Uterus (tissue), 2 donors: ENCODE data around the gene GRAMD2B.

Experiments used
- POLR2A ChIP-seq, 2 donors: fragments of 450-650 bp; IDR thresholded peaks; one replicate each; pipeline ENCODE4 v1.6.1; 2016; ENCODE audit warnings: antibody characterized with exemption in 2 of 2, mild to moderate bottlenecking in 1 of 2, moderate library complexity in 1 of 2
- TF ChIP-seq, protein P1 (sequence below), 4 experiments: fragments of 200-600 bp in 2 of 4; fragments of 450-650 bp in 2 of 4; sonication (generic) in 2 of 4; IDR thresholded peaks; one replicate each; pipeline ENCODE4 v1.5.1; 2016 to 2019; ENCODE audit warnings: antibody characterized with exemption in 4 of 4, mild to moderate bottlenecking in 2 of 4, moderate library complexity in 1 of 4

DNA sequence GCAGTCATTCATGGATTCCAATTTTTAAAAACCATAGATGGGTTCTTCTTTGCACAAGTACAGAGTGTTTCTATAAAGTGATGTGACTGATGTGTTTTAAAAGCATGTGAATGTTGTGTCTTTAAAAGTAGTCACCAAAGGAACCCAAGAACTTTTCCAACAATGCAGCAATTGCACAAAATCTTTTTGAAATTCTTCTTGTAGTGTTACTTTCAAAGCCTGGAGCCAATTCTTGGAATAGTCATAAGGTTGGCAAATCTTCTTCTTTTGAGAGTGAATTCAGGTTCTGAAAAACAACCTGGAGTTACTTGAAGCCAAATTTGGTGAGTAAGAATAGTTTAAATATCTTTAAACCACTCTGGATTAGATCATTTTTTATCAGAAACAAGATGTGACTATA, 10.5 kb downstream of the GRAMD2B start:
- TF ChIP-seq, protein P1, sequence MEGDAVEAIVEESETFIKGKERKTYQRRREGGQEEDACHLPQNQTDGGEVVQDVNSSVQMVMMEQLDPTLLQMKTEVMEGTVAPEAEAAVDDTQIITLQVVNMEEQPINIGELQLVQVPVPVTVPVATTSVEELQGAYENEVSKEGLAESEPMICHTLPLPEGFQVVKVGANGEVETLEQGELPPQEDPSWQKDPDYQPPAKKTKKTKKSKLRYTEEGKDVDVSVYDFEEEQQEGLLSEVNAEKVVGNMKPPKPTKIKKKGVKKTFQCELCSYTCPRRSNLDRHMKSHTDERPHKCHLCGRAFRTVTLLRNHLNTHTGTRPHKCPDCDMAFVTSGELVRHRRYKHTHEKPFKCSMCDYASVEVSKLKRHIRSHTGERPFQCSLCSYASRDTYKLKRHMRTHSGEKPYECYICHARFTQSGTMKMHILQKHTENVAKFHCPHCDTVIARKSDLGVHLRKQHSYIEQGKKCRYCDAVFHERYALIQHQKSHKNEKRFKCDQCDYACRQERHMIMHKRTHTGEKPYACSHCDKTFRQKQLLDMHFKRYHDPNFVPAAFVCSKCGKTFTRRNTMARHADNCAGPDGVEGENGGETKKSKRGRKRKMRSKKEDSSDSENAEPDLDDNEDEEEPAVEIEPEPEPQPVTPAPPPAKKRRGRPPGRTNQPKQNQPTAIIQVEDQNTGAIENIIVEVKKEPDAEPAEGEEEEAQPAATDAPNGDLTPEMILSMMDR (IDR thresholded peaks at IDR 0.05): no peak
- TF ChIP-seq POLR2A (IDR thresholded peaks at IDR 0.05): no peak
